WTC11 (cell line): ENCODE results near the gene NPIPB2.

ENCODE experiments used
- ATF2 ChIP-seq: sonication (generic); formaldehyde crosslinking; IDR thresholded peaks from 2 replicates; pipeline ENCODE4 v1.8.1; 2022; ENCODE audit warnings: low read depth, missing genetic modification reagents, borderline replicate concordance
- CTCF ChIP-seq: fragments of 200-600 bp; IDR thresholded peaks from 2 replicates; pipeline ENCODE4 v1.8.0; 2022; ENCODE audit warnings: antibody characterized with exemption
- E2F5 ChIP-seq: sonication (generic); formaldehyde crosslinking; IDR thresholded peaks from 2 replicates; pipeline ENCODE4 v1.8.1; 2022; ENCODE audit warnings: mild to moderate bottlenecking, moderate library complexity, missing genetic modification reagents
- IRF1 ChIP-seq: sonication (generic); formaldehyde crosslinking; IDR thresholded peaks from 2 replicates; pipeline ENCODE4 v1.8.0; 2023; ENCODE audit warnings: missing genetic modification reagents
- JUN ChIP-seq: sonication (generic); formaldehyde crosslinking; IDR thresholded peaks from 2 replicates; pipeline ENCODE4 v1.8.0; 2023; ENCODE audit warnings: mild to moderate bottlenecking, missing genetic modification reagents
- MAX ChIP-seq: sonication (generic); formaldehyde crosslinking; IDR thresholded peaks from 2 replicates; pipeline ENCODE4 v1.8.0; 2022; ENCODE audit warnings: mild to moderate bottlenecking, missing genetic modification reagents
- NFE2L1 ChIP-seq: sonication (generic); formaldehyde crosslinking; IDR thresholded peaks from 2 replicates; pipeline ENCODE4 v1.8.1; 2023; ENCODE audit warnings: missing genetic modification reagents
- NR1H2 ChIP-seq: sonication (generic); formaldehyde crosslinking; IDR thresholded peaks from 2 replicates; pipeline ENCODE4 v1.9.0; 2021; ENCODE audit warnings: mild to moderate bottlenecking, moderate library complexity, missing genetic modification reagents
- NR3C1 ChIP-seq: sonication (generic); formaldehyde crosslinking; conservative IDR thresholded peaks from 2 replicates; pipeline ENCODE4 v1.8.1; 2023; ENCODE audit warnings: low read depth, mild to moderate bottlenecking, missing genetic modification reagents
- OVOL2 ChIP-seq: fragments of 250-450 bp; sonication (Bioruptor Pico); IDR thresholded peaks from 2 replicates; pipeline ENCODE4 v1.9.0; 2021; ENCODE audit warnings: mild to moderate bottlenecking, borderline replicate concordance
- STAT6 ChIP-seq: sonication (generic); formaldehyde crosslinking; conservative IDR thresholded peaks from 2 replicates; pipeline ENCODE4 v1.8.1; 2023; ENCODE audit warnings: mild to moderate bottlenecking, low read depth, missing genetic modification reagents, moderate library complexity
- TEAD4 ChIP-seq: sonication (generic); formaldehyde crosslinking; IDR thresholded peaks from 2 replicates; pipeline ENCODE4 v1.8.0; 2022; ENCODE audit warnings: mild to moderate bottlenecking, missing genetic modification reagents
- ZSCAN18 ChIP-seq: fragments of 250-450 bp; sonication (Bioruptor Pico); IDR thresholded peaks from 2 replicates; pipeline ENCODE4 v2.1.2; 2022; ENCODE audit warnings: mild to moderate bottlenecking, moderate library complexity

GRCh38 chr16:11979013-11979672, 37.3 kb upstream of the NPIPB2 start:
- no peak for TF ChIP-seq TEAD4 (CRISPR knock-in tag)
- no peak for TF ChIP-seq E2F5 (CRISPR knock-in tag)
- TF ChIP-seq CTCF: no peak
- TF ChIP-seq MAX (CRISPR knock-in tag): no peak
- no peak for TF ChIP-seq STAT6 (CRISPR knock-in tag)
- TF ChIP-seq NR3C1 (CRISPR knock-in tag): no peak
- no peak for TF ChIP-seq NR1H2 (CRISPR knock-in tag)
- no peak for TF ChIP-seq NFE2L1 (CRISPR knock-in tag)
- TF ChIP-seq OVOL2: no peak
- TF ChIP-seq ATF2: no peak
- TF ChIP-seq ZSCAN18 (CRISPR knock-in tag): no peak
- no peak for TF ChIP-seq IRF1 (CRISPR knock-in tag)
- TF ChIP-seq JUN: no peak
